ENCODE data around the gene UGT1A6.
"Not testable (repeated sequence)": the region's sequence is repeated elsewhere in the genome, so short reads cannot be mapped to it uniquely, and the experiment has no call there.

UGT1A6 gene

GRCh38 chr2:233713262-233713615 is 20.5 kb downstream of the UGT1A6 start:
- no peak for DNase-seq (ENCODE audit: low read depth)
- no peak overlapping the region for H3K4me3 ChIP-seq (ENCODE audit: low read depth, low read length)
- no peak for TF ChIP-seq CTCF (IDR thresholded peaks at IDR 0.05; ENCODE audit: insufficient read depth, low read depth, low read length, missing control alignments)

GRCh38 chr2:233714121-233714520 is 21.4 kb downstream of the UGT1A6 start:
- DNase-seq (ENCODE audit: low read depth), result no peak
- no peak overlapping the region for H3K4me3 ChIP-seq (ENCODE audit: low read depth, low read length)
- no peak for TF ChIP-seq CTCF (IDR thresholded peaks at IDR 0.05; ENCODE audit: insufficient read depth, low read depth, low read length, missing control alignments)

GRCh38 chr2:233718552-233718951 is 25.9 kb downstream of the UGT1A6 start, which contains the start of gene UGT1A4:
Gene UGT1A4 (plus strand): TSS chr2:233718736. CDS start chr2:233718821, 85 bp downstream.
- no peak within 1 kb of the TSS for H3K4me3 ChIP-seq (ENCODE audit: low read depth, low read length)
- TF ChIP-seq CTCF (IDR thresholded peaks at IDR 0.05; ENCODE audit: insufficient read depth, low read depth, low read length, missing control alignments), result no peak
- no peak for DNase-seq (ENCODE audit: low read depth)

- DNase-seq (ENCODE audit: low read depth), result no peak
- no peak within 1 kb of the TSS for H3K4me3 ChIP-seq (ENCODE audit: low read depth, low read length)
- no peak for TF ChIP-seq CTCF (IDR thresholded peaks at IDR 0.05; ENCODE audit: insufficient read depth, low read depth, low read length, missing control alignments)
Measured at GRCh38 chr2:233728723-233729301, 36.1 kb downstream of the UGT1A6 start, which contains the start of gene UGT1A3. Gene UGT1A3 (plus strand): TSS chr2:233729042. CDS start chr2:233729127, 85 bp downstream.

GRCh38 chr2:233736868-233737653 is 44.4 kb downstream of the UGT1A6 start:
- not testable (repeated sequence) for DNase-seq (ENCODE audit: low read depth); H3K4me3 ChIP-seq (ENCODE audit: low read depth, low read length)

- no peak for DNase-seq (ENCODE audit: low read depth)
- no peak for TF ChIP-seq CTCF (IDR thresholded peaks at IDR 0.05; ENCODE audit: insufficient read depth, low read depth, low read length, missing control alignments)
- no peak overlapping the region for H3K4me3 ChIP-seq (ENCODE audit: low read depth, low read length)
Measured at GRCh38 chr2:233740870-233741269, 48.2 kb downstream of the UGT1A6 start.

- TF ChIP-seq CTCF (IDR thresholded peaks at IDR 0.05; ENCODE audit: insufficient read depth, low read depth, low read length, missing control alignments), result no peak
- no peak overlapping the region for H3K4me3 ChIP-seq (ENCODE audit: low read depth, low read length)
- no peak for DNase-seq (ENCODE audit: low read depth)
Measured at GRCh38 chr2:233743464-233744259, 51.0 kb downstream of the UGT1A6 start.
